Measurements from ENCODE around the gene SLC29A4.

Gene SLC29A4

DNA sequence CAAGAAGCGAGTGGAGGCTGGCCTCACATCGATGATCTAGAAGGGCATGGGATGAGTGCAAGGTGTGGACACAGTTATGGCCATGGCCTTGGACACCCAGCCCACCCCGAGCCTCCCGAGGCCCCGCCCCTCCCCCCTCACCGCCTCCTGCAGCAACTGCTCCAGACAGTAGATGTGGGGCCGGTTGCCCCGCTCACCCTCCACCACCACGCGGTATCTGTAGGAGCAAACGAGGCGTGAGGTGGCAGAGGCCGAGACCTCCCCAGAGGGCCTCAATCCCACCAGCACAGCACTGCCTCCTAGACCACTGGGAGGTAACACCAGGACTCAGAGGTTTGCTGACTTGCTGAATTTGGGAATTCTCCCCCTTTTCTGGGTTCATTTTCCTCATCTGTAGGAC, 37.6 kb downstream of the SLC29A4 start:
- TF ChIP-seq ZBTB7A (IDR thresholded peaks at IDR 0.05; ENCODE audit: low read depth) = no peak
- TF ChIP-seq EP300 (IDR thresholded peaks at IDR 0.05; ENCODE audit: borderline replicate concordance) = no peak
- TF ChIP-seq RAD21 (IDR thresholded peaks at IDR 0.05; ENCODE audit: low read depth) = no peak
- no peak for TF ChIP-seq NFIC (IDR thresholded peaks at IDR 0.05)
- TF ChIP-seq, protein P1, sequence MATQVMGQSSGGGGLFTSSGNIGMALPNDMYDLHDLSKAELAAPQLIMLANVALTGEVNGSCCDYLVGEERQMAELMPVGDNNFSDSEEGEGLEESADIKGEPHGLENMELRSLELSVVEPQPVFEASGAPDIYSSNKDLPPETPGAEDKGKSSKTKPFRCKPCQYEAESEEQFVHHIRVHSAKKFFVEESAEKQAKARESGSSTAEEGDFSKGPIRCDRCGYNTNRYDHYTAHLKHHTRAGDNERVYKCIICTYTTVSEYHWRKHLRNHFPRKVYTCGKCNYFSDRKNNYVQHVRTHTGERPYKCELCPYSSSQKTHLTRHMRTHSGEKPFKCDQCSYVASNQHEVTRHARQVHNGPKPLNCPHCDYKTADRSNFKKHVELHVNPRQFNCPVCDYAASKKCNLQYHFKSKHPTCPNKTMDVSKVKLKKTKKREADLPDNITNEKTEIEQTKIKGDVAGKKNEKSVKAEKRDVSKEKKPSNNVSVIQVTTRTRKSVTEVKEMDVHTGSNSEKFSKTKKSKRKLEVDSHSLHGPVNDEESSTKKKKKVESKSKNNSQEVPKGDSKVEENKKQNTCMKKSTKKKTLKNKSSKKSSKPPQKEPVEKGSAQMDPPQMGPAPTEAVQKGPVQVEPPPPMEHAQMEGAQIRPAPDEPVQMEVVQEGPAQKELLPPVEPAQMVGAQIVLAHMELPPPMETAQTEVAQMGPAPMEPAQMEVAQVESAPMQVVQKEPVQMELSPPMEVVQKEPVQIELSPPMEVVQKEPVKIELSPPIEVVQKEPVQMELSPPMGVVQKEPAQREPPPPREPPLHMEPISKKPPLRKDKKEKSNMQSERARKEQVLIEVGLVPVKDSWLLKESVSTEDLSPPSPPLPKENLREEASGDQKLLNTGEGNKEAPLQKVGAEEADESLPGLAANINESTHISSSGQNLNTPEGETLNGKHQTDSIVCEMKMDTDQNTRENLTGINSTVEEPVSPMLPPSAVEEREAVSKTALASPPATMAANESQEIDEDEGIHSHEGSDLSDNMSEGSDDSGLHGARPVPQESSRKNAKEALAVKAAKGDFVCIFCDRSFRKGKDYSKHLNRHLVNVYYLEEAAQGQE (IDR thresholded peaks at IDR 0.05; ENCODE audit: low read depth) = no peak
- no peak for TF ChIP-seq FOXM1 (IDR thresholded peaks at IDR 0.05; ENCODE audit: borderline replicate concordance, low read depth)
- TF ChIP-seq TCF12 (IDR thresholded peaks at IDR 0.05; ENCODE audit: low read depth) = no peak
- no peak for TF ChIP-seq CEBPB (IDR thresholded peaks at IDR 0.05)
- TF ChIP-seq CREB1 (IDR thresholded peaks at IDR 0.05; ENCODE audit: low read depth) = no peak
- TF ChIP-seq EGR1 (IDR thresholded peaks at IDR 0.05) = no peak
- TF ChIP-seq, protein P2, sequence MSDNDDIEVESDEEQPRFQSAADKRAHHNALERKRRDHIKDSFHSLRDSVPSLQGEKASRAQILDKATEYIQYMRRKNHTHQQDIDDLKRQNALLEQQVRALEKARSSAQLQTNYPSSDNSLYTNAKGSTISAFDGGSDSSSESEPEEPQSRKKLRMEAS (IDR thresholded peaks at IDR 0.05) = no peak
- no peak for TF ChIP-seq TEAD4 (IDR thresholded peaks at IDR 0.05)
- TF ChIP-seq, protein P3, sequence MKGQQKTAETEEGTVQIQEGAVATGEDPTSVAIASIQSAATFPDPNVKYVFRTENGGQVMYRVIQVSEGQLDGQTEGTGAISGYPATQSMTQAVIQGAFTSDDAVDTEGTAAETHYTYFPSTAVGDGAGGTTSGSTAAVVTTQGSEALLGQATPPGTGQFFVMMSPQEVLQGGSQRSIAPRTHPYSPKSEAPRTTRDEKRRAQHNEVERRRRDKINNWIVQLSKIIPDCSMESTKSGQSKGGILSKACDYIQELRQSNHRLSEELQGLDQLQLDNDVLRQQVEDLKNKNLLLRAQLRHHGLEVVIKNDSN (IDR thresholded peaks at IDR 0.05) = no peak

GRCh38 chr7:5320802-5321396, 38.2 kb downstream of the SLC29A4 start:
- TF ChIP-seq TCF12 (IDR thresholded peaks at IDR 0.05; ENCODE audit: low read depth) = no peak
- TF ChIP-seq TEAD4 (IDR thresholded peaks at IDR 0.05) = no peak
- TF ChIP-seq, protein P3 (IDR thresholded peaks at IDR 0.05) = no peak
- no peak for TF ChIP-seq TAF1 (IDR thresholded peaks at IDR 0.05; ENCODE audit: low read depth)
- no peak for TF ChIP-seq NFIC (IDR thresholded peaks at IDR 0.05)
- TF ChIP-seq EGR1 (IDR thresholded peaks at IDR 0.05) = no peak

DNA sequence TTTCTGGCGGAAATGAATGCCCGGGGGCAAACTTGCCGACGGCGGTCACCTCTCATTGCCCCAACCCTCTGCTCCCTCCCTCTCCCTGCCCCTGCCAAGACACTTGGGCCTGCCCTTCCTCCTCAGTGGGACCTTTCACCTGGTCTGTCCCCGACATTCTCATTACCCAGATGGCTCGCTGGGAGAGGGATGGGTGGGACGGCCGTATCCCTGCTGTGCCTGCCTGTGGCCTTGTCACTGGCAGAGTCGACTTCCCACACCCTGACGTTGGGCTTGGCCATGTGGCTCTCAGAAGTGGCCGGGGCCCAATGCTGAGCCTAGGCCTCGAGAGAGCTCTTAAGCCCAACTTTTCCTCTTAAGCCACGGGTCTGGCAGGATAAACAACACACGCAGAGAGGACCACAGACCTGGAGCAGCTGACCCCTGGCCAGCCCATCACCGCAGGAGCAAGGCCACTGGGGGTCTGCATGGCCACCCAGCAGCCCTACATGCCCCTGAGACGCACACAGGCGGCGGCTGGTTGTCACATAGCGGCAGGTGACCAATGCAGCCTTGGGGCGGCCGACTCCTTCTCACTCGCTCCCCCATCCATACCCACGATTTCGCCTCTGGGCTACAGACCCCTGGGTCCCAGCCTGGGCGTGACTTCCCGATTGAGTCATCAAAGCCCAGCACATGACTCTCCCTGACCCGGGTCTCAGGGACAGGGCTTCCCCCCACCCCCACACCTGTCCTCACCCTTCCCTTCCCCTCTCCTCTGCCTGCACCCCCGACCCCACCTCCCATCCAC, 40.1 kb downstream of the SLC29A4 start:
- TF ChIP-seq, protein P1 (IDR thresholded peaks at IDR 0.05; ENCODE audit: low read depth) = no peak
- TF ChIP-seq, protein P3 (IDR thresholded peaks at IDR 0.05) = no peak

GRCh38 chr7:5324961-5325360, 42.2 kb downstream of the SLC29A4 start:
- TF ChIP-seq, protein P3 (IDR thresholded peaks at IDR 0.05) = no peak
- no peak for TF ChIP-seq YY1 (IDR thresholded peaks at IDR 0.05; ENCODE audit: low read depth)
- no peak for TF ChIP-seq RAD21 (IDR thresholded peaks at IDR 0.05; ENCODE audit: low read depth)
- TF ChIP-seq ZBTB7A (IDR thresholded peaks at IDR 0.05; ENCODE audit: low read depth) = no peak
- no peak for TF ChIP-seq EP300 (IDR thresholded peaks at IDR 0.05; ENCODE audit: borderline replicate concordance)
- TF ChIP-seq CEBPB (IDR thresholded peaks at IDR 0.05) = no peak
- no peak for TF ChIP-seq CREB1 (IDR thresholded peaks at IDR 0.05; ENCODE audit: low read depth)
- TF ChIP-seq, protein P1 (IDR thresholded peaks at IDR 0.05; ENCODE audit: low read depth) = no peak
- TF ChIP-seq EGR1 (IDR thresholded peaks at IDR 0.05) = no peak
- TF ChIP-seq, protein P2 (IDR thresholded peaks at IDR 0.05) = no peak
- no peak for TF ChIP-seq FOXM1 (IDR thresholded peaks at IDR 0.05; ENCODE audit: borderline replicate concordance, low read depth)
- TF ChIP-seq TCF12 (IDR thresholded peaks at IDR 0.05; ENCODE audit: low read depth) = no peak
- TF ChIP-seq NFIC (IDR thresholded peaks at IDR 0.05) = no peak
- no peak for TF ChIP-seq TEAD4 (IDR thresholded peaks at IDR 0.05)
- no peak for TF ChIP-seq TAF1 (IDR thresholded peaks at IDR 0.05; ENCODE audit: low read depth)

All from Ishikawa (cell line).